HG02763 (cell line): Measurements from ENCODE around the gene TBC1D9B.

ENCODE experiments used
- ATAC-seq: cut with Tn5 transposase; IDR thresholded peaks from one replicate; pipeline ENCODE4 v1.9.1; 2021; ENCODE audit warnings: mild to moderate bottlenecking, moderate library complexity; ENCODE audit not compliant: unreplicated experiment

The TBC1D9B gene

DNA sequence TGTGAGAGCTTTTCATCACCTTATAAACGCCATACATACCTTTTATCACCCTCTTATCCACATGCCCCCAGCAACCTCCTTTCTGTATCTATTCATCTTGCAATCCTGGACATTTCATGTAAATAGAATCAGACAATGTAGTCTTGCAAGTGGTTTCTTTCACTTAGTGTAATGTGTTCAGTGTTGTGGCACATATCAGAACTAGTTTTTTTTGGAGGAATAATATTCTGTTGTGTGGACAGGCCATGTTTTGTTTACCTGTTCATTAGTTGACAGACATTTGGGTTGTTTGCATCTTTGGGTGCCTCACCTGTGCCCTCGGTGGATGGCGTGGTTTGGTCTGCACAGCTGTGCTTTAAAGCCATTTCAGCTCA lies 85.7 kb downstream of the TBC1D9B start:
- no peak for ATAC-seq

DNA sequence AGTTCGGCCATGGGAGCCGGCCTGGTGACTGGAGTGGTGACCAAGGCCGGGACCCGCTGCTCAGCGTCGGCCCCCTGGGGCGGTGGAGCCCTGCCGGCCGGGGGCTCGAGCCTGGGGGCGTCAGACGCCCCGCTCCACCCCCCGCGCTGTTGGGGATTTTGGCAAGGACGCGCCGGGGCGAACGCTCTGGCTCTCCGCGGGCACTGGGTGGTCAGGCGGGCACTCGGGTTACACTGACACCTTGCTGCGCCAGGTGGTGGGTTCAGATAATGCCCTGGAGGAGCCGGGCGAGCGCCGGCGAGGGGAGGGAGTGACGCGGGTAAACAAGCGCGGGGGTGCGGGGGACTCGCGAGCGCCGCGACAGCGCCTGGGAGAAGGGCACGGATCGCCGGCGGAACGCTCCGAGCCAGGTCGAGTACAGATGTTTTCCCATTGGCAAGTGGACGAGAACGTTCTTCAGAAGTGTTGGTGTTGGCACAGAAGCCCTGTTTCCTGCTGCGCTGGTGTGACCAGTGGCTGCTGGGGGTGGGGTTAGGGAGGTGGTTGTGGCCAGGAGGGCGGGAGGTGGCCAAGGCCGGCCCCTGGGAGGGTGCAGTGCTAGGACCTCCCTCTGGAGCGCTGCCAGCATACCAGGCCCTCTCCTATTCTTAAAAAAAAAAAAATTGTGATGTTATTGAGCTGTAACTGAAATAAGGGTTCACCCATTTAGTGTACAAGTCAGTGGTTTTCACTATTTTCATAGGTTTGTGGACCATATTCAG lies 86.2 kb downstream of the TBC1D9B start:
- ATAC-seq = peak; percentile 34

DNA sequence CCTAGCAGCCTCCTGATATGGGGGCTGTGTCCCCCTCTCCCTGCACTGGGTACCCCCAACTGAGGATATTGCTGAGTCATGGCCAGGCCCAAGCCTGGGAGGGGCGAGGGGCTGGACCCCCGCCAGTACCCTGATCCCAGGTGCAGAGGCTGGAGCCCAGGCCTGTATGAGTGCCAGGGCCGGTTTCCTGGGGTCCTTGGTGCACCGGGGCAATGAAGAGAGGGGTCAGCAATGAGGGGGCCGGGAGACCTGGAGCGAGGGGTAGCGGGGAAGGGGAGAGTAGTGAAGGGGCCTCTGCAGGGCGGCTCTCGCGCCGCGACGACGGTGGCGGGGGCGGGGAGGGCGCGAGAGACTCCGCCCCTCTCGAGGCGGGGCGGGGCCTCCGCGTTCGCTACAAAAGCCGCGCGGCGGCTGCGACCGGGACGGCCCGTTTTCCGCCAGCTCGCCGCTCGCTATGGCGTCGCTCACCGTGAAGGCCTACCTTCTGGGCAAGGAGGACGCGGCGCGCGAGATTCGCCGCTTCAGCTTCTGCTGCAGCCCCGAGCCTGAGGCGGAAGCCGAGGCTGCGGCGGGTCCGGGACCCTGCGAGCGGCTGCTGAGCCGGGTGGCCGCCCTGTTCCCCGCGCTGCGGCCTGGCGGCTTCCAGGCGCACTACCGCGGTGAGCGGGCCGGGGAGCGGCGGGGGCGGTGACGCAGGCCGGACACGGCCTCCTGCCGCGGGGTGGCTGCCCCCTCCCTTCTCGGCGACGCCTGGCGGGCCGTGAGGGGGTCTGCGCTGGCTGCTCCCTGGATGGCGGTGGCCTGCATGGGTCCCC lies 87.0 kb downstream of the TBC1D9B start, which contains the start of gene SQSTM1:
SQSTM1 (plus strand) TSS at position 423 of the 815 bp plus-strand sequence; CDS start at position 455, 32 bp downstream.
- ATAC-seq = peak; percentile 38

DNA sequence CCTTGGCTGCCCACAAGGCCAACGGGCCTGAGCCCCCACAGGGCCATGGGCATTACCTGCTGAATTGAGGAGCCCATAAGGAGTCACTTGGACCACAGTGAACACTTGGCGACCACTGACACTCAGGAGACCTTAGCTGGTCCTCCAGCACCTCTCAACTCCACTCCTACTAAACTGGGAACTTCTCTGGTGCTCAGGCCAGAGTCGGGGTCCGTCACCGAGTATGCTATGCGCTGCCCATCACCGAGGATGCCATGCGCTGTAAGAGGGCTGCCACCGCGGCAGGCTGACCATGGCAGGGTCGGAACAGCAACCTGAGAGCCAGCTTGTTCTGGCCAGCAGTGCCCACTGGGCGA lies 87.6 kb downstream of the TBC1D9B start:
- no peak for ATAC-seq

DNA sequence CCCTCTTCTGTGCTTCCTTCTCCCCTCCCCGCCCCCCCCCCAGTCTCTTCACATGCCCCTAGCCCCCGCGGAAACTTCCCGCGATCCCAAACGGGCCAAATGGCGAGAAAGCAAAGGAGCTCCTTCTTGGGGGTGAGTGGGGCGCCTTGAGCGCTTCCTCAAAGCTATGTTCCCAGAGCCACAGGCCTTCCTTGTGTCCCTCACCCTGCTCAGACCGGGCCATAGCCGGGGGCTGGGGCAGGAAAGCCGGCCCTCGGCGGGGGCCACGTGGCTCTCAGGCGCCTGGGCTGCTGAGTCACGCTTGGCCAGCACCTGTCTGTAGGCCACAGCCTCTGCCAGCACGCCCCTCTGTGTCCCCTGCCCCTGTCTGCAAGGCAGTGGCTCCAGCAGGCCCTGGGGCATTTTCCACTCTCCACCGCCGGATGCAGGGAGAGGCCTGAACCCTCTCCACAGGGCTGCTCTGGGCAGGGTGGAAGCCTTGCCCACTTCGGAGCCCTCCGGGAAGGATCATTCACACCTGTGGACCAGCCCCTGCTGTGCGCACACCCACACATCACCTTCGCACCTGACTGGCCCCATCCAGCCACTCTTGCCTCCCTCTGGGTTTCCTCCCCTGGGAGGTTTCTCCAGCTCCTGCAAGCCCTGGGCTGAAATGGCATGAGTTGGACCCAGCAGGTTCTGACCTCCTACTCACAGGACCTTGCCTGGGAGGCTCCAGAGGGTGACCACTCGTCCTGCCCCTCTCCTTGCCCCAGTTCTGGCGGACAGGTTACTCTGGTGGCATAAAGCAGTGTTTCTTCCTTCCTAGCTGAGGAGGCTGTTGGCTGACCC lies 88.2 kb downstream of the TBC1D9B start:
- no peak for ATAC-seq

DNA sequence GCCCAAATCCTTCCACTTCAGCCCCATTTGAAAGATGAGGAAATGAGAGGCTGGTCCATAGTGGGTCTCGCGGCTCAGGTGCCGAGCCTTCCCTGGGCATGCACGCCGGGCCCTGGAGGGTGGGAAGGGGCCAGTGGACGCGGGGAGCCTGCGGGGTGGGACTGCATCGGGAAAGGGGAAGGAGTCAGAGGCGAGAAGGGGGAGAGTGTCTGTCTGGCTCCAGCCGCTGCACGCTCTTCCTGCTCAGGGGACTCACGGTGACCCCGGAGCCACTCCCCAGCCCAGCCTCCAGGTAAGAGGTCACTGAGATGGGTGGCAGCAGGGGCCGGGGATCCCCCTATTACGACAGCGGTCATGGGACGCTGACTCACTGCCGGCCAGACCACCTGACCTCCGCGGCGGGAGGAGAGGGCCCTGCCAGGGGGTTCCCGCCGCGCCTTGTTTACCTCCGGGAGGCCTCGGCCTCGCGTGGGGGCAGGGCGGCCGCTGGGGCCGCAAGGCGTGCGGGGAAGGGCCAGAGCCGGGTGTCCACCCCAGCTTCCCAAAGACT lies 88.9 kb downstream of the TBC1D9B start:
- ATAC-seq = peak; percentile 65

DNA sequence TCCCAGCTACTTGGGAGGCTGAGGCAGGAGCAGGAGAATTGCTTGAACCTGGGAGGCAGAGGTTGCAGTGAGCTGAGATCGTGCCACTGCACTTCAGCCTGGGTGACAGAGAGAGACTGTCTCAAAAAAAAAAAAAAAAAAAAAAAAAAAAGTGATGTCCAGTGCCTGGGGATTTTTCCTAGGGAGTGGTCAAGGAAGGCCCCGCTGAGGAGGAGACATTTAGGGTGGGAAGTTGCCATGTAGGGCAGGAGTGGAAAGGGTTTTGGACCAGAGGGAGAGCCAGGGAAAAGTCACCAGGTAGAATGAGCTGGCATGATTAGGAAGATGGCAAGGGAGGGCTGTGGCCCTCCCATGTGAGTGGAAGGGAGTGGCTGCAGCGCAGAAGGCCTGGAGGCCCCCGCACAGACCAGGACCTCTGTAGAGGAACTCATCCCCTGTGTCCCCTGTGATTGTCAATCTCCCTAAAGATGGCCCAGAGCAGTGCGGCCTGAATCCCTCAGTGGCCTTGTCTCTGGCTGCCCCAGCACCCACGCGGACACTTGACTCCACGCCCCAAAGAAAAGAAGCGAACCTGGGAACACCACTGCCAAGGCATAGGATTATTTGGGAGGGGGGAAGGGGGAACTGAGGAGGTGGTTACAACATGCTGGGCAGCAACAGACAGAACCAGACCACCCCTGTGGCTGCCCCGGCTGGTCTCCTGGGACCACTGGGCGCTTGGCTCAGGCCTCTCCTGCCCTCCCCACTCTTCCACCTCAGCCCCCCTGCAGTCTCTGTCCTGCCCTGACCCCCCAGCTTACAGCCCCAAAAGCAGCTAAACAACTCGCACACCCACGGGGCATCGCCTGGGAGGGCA lies 89.6 kb downstream of the TBC1D9B start:
- no peak for ATAC-seq

DNA sequence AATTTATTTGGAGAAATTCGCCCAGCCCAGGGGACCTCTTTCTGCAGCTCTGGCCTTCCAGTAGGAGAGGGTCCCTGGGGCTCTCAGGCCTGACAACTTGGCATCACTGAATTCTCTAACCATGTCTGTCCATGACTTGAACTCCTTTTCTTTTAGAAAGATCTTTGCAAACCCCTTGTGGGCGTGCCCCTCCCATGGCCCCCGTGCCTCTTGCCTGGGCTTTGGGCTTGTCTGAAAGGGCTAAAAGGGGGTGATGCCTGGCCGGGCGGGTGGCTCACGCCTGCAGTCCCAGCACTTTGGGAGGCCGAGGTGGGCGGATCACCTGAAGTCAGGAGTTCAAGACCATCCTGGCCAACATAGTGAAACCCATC lies 90.2 kb downstream of the TBC1D9B start:
- ATAC-seq = no peak

DNA sequence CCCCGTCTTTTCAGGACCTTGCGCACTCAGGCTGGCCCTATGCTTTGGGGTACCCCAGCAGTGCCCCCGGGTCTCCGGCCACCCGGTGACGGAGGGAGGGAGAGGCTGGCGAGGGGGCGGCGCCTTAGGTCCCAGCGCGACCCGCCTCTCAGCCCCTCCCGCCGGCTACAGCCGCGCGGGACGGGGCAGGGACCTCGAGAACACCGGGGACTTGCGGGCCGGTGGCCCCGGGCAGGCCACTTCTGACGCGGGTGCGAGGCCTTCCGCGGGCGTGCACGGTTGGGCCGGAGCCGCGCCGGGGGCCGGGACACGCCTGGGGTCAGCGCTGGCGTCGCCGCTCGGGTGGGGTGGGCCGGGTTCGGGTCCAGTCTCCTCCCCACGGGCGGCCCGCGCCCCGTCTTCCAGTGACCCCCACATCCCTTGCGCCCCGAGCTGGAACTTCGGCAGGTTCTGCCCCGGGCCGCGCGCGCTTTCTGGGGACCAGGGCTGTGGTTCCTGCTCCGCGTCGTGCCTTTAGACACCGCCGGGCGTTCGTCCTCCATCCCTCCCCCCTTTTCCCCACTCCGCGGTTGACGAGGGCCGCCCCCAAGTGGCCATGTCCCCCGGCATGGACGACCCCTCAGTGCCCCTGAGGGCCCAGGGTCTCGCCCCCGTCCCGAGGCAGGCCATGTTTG lies 90.8 kb downstream of the TBC1D9B start:
- no peak for ATAC-seq

DNA sequence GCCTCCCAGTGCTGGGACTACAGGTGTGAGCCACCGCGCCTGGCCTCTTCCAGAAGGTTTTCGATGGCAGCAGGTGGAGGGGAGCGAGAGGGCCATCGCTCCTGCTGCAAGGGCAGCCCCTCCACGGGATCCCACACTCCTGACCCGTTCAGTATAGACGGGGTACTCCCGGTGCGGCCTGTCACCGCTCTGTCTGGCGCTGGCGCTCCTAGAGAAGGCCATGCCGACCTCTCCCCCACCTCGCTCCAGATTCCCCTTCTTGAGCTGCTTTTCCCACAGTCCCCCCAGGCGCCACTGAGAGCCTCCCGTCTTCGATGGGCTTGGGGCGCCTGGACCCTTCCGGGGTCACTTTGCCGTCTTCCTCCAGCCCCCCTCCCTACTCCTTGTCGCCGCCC lies 91.3 kb downstream of the TBC1D9B start:
- no peak for ATAC-seq

DNA sequence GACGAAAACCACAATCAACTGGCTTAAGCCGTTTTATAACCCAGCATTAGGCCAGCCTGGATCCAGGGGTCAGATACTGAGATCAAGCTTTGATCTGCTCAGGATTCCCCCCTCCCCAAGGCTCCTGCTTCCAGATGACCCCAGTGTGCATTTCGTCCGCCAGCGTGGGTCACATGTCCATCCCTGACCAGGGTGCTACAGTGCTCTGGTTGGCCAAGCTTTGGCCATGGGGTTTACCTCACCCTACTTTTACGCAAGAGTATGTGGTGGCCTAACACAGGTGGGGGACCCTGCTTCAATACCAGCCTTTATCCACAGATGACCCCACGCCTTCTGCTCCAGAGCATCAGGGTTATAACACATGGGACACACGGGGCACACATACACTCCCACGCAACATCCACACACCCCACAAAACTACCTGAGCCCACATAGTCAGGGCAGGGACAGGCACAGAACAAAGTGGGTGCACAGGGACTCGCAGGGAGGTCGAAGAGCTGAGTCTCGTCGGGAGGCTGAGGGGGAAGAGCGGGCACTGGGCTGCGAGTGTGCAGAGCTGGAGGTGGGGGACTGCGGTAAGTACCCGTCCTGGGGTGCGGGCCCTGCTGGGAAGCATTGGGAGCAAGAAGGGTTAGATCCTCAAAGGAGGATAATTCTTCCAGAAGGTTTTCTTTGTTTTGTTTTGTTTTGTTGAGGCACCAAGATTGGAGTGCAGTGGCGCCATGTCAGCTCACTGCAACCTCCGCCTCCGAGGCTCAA lies 92.0 kb downstream of the TBC1D9B start:
- ATAC-seq = no peak

DNA sequence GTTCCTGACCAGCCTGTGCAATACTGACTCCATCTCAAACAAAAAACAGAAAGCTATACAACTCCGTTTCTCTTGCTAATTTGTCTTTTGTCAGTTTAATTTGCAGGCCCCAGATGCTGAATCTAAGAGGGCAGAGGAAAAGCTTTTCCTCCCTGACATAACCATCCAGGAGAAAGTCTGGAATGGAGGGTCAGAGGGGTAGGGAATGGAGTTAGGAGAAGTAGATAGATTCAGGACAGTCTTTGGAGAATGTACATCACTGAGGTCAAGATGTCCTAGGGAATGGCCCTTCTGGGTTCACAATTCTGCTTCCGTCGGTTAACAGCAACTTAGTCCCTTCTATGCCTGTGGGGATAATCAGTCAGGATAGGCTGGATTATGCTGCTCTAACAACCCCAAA lies 93.6 kb downstream of the TBC1D9B start:
- no peak for ATAC-seq

DNA sequence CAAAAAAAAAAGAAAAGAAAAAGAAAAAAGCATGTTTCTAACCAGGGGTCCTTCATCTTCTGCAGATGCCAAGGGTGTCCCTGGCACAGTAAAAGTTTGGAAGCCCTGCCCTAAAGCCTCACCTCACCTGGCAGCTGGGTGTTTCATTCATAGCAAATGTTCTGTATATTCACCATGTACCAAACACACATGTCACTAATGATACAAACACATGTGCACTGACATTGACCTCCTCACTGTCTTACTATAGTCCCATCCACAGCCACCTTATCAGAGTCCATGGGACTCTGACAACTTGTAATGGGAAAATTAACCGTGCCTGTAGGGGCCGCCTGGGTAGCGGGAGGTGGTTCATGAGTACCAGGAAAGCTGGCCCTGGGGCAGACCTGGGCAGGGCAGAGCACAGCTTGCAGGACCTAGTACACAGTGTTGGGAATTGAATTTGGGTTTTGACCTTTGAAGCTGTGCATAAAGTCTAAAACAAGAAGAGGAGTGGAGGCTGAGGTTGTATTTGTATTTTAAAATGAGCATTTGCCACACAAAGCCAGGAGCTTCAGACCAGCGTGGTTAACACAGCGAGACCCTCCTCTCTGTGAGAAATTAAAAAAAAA lies 94.6 kb downstream of the TBC1D9B start:
- no peak for ATAC-seq

DNA sequence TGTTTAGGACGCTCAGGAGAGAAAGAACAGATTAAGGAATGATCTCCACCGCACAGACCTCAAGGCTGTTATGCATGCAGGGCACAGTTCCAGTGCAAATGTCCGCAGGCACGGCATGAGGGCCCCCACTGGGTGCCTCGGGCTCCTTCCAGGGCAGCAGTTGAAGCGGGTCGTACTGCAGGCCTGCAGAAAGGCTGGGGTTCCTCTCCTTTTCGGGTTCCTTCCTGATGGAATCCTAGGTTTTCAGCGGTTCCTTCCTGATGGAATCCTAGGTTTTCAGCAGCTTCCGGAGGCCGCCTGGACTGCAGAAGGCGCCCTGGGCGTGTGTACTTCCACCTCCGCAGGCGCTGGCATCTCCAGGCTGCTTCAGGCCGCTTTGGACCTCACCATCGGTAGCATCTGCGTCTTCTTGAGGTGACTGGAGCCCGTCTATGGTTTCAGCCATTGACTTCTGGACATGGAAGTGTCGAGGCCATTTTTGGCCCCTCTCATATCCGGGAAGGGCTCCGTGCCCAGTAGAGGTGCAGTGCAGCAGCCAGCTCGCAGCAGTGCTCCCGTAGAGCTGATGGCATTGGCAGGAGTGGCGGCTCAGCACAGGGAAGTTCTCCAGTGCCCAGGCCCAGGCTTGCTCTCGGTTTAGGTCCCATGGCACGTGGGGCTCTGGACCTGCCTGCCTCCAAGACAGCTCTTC lies 95.4 kb downstream of the TBC1D9B start:
- no peak for ATAC-seq
